Vagina (tissue), 2 donors: Measurements from ENCODE around the gene CTAGE9.

ENCODE experiments used
- CTCF ChIP-seq, 3 experiments: fragments of 450-650 bp in 2 of 3; fragments of 200-600 bp in 1 of 3; sonication (generic) in 1 of 3; IDR thresholded peaks; one replicate each; pipeline ENCODE4 v1.5.1; 2017 to 2019; ENCODE audit warnings: antibody characterized with exemption in 3 of 3, mild to moderate bottlenecking in 2 of 3, moderate library complexity in 2 of 3
- POLR2A ChIP-seq, 2 donors: fragments of 450-650 bp; IDR thresholded peaks; one replicate each; pipeline ENCODE4 v1.6.1; 2017; ENCODE audit warnings: antibody characterized with exemption in 2 of 2, mild to moderate bottlenecking in 2 of 2, moderate library complexity in 2 of 2
- POLR2AphosphoS5 ChIP-seq, 2 donors: sonication (generic); formaldehyde crosslinking; IDR thresholded peaks; one replicate each; pipeline ENCODE4 v1.9.0; 2017; ENCODE audit warnings: antibody characterized with exemption in 2 of 2, mild to moderate bottlenecking in 2 of 2, low read depth in 1 of 2; ENCODE audit not compliant: insufficient read depth in 1 of 2

GRCh38 chr6:131756039-131756438, 45.2 kb upstream of the CTAGE9 start:
- TF ChIP-seq POLR2A (IDR thresholded peaks at IDR 0.05) (no peak), CTCF (IDR thresholded peaks at IDR 0.05) (no peak), POLR2AphosphoS5 (IDR thresholded peaks at IDR 0.05; ENCODE audit: insufficient read depth in 1 of 2, low read depth in 1 of 2) (no peak)
